Measurements from ENCODE around the gene DNAJC24.

Gene DNAJC24

GRCh38 chr11:31355817-31356216, 13.8 kb upstream of the DNAJC24 start:
- Histone ChIP-seq H3K36me3 (ENCODE audit: control insufficient read depth in 1 of 2, insufficient read depth in 2 of 2, low read length in 2 of 2) (no peaks in the 10 kb centered on the region), H3K27me3 (ENCODE audit: low read depth, low read length) (no peaks in the 10 kb centered on the region), H3K9me3 (ENCODE audit: control insufficient read depth in 1 of 2, low read length in 2 of 2) (no peaks in the 10 kb centered on the region), H3K4me3 (ENCODE audit: low read depth in 1 of 2, low read length in 2 of 2) (no peak overlapping the region), H3K4me1 (ENCODE audit: control insufficient read depth in 1 of 2, insufficient read depth in 2 of 2, low read length in 2 of 2) (no peaks in the 10 kb centered on the region), H3K27ac (ENCODE audit: low read length) (no peak overlapping the region)

- Histone ChIP-seq H3K4me3 (ENCODE audit: low read depth in 1 of 2, low read length in 2 of 2) (no peak overlapping the region), H3K9me3 (ENCODE audit: control insufficient read depth in 1 of 2, low read length in 2 of 2) (no peaks in the 10 kb centered on the region), H3K36me3 (ENCODE audit: control insufficient read depth in 1 of 2, insufficient read depth in 2 of 2, low read length in 2 of 2) (no peaks in the 10 kb centered on the region), H3K4me1 (ENCODE audit: control insufficient read depth in 1 of 2, insufficient read depth in 2 of 2, low read length in 2 of 2) (no peaks in the 10 kb centered on the region), H3K27ac (ENCODE audit: low read length) (no peak overlapping the region), H3K27me3 (ENCODE audit: low read depth, low read length) (no peaks in the 10 kb centered on the region)
Measured at GRCh38 chr11:31361743-31362142, 7.9 kb upstream of the DNAJC24 start.

- no peak overlapping the region for H3K4me3 ChIP-seq (ENCODE audit: low read depth in 1 of 2, low read length in 2 of 2)
Measured at GRCh38 chr11:31366795-31367194, 2.9 kb upstream of the DNAJC24 start.

GRCh38 chr11:31375879-31376278, 6.2 kb downstream of the DNAJC24 start:
- H3K4me3 ChIP-seq (ENCODE audit: low read depth in 1 of 2, low read length in 2 of 2), result no peak overlapping the region
- no peaks in the 10 kb centered on the region for H3K36me3 ChIP-seq (ENCODE audit: control insufficient read depth in 1 of 2, insufficient read depth in 2 of 2, low read length in 2 of 2)
- no peaks in the 10 kb centered on the region for H3K27me3 ChIP-seq (ENCODE audit: low read depth, low read length)
- no peak overlapping the region for H3K27ac ChIP-seq (ENCODE audit: low read length)
- H3K4me1 ChIP-seq (ENCODE audit: control insufficient read depth in 1 of 2, insufficient read depth in 2 of 2, low read length in 2 of 2), result peaks cover 0 to 2% of the 10 kb centered on the region in 2 donors
- no peaks in the 10 kb centered on the region for H3K9me3 ChIP-seq (ENCODE audit: control insufficient read depth in 1 of 2, low read length in 2 of 2)

More at GRCh38 chr11:31366795-31367194, 2.9 kb upstream of the DNAJC24 start:
- H3K27me3 ChIP-seq (ENCODE audit: low read depth, low read length), result no peaks in the 10 kb centered on the region
- H3K27ac ChIP-seq (ENCODE audit: low read length), result no peak overlapping the region
- H3K4me1 ChIP-seq (ENCODE audit: control insufficient read depth in 1 of 2, insufficient read depth in 2 of 2, low read length in 2 of 2), result peaks cover 4 to 18% of the 10 kb centered on the region in 2 donors
- no peaks in the 10 kb centered on the region for H3K9me3 ChIP-seq (ENCODE audit: control insufficient read depth in 1 of 2, low read length in 2 of 2)
- H3K36me3 ChIP-seq (ENCODE audit: control insufficient read depth in 1 of 2, insufficient read depth in 2 of 2, low read length in 2 of 2), result no peaks in the 10 kb centered on the region

- Histone ChIP-seq H3K27me3 (ENCODE audit: low read depth, low read length) (no peaks in the 10 kb centered on the region), H3K36me3 (ENCODE audit: control insufficient read depth in 1 of 2, insufficient read depth in 2 of 2, low read length in 2 of 2) (no peaks in the 10 kb centered on the region), H3K4me3 (ENCODE audit: low read depth in 1 of 2, low read length in 2 of 2) (no peak overlapping the region), H3K27ac (ENCODE audit: low read length) (no peak overlapping the region), H3K4me1 (ENCODE audit: control insufficient read depth in 1 of 2, insufficient read depth in 2 of 2, low read length in 2 of 2) (no peaks in the 10 kb centered on the region), H3K9me3 (ENCODE audit: control insufficient read depth in 1 of 2, low read length in 2 of 2) (no peaks in the 10 kb centered on the region)
Measured at GRCh38 chr11:31383116-31383515, 13.5 kb downstream of the DNAJC24 start.

- no peaks in the 10 kb centered on the region for H3K9me3 ChIP-seq (ENCODE audit: control insufficient read depth in 1 of 2, low read length in 2 of 2)
- no peak overlapping the region for H3K27ac ChIP-seq (ENCODE audit: low read length)
- no peaks in the 10 kb centered on the region for H3K36me3 ChIP-seq (ENCODE audit: control insufficient read depth in 1 of 2, insufficient read depth in 2 of 2, low read length in 2 of 2)
- no peak overlapping the region for H3K4me3 ChIP-seq (ENCODE audit: low read depth in 1 of 2, low read length in 2 of 2)
- no peaks in the 10 kb centered on the region for H3K27me3 ChIP-seq (ENCODE audit: low read depth, low read length)
- H3K4me1 ChIP-seq (ENCODE audit: control insufficient read depth in 1 of 2, insufficient read depth in 2 of 2, low read length in 2 of 2), result no peaks in the 10 kb centered on the region
Measured at GRCh38 chr11:31387379-31387778, 17.7 kb downstream of the DNAJC24 start.

- H3K36me3 ChIP-seq (ENCODE audit: control insufficient read depth in 1 of 2, insufficient read depth in 2 of 2, low read length in 2 of 2), result peaks cover 0 to 10% of the 10 kb centered on the region in 2 donors
- no peaks in the 10 kb centered on the region for H3K4me1 ChIP-seq (ENCODE audit: control insufficient read depth in 1 of 2, insufficient read depth in 2 of 2, low read length in 2 of 2)
- H3K4me3 ChIP-seq (ENCODE audit: low read depth in 1 of 2, low read length in 2 of 2), result no peak overlapping the region
- H3K9me3 ChIP-seq (ENCODE audit: control insufficient read depth in 1 of 2, low read length in 2 of 2), result peaks cover 7 to 10% of the 10 kb centered on the region in 2 donors
- H3K27me3 ChIP-seq (ENCODE audit: low read depth, low read length), result no peaks in the 10 kb centered on the region
- H3K27ac ChIP-seq (ENCODE audit: low read length), result no peak overlapping the region
Measured at GRCh38 chr11:31397239-31397834, 27.7 kb downstream of the DNAJC24 start.

GRCh38 chr11:31404614-31405013, 35.0 kb downstream of the DNAJC24 start:
- Histone ChIP-seq H3K27ac (ENCODE audit: low read length) (no peak overlapping the region), H3K27me3 (ENCODE audit: low read depth, low read length) (no peaks in the 10 kb centered on the region), H3K9me3 (ENCODE audit: control insufficient read depth in 1 of 2, low read length in 2 of 2) (no peaks in the 10 kb centered on the region), H3K4me1 (ENCODE audit: control insufficient read depth in 1 of 2, insufficient read depth in 2 of 2, low read length in 2 of 2) (peaks cover 0 to 8% of the 10 kb centered on the region in 2 donors), H3K4me3 (ENCODE audit: low read depth in 1 of 2, low read length in 2 of 2) (no peak overlapping the region), H3K36me3 (ENCODE audit: control insufficient read depth in 1 of 2, insufficient read depth in 2 of 2, low read length in 2 of 2) (no peaks in the 10 kb centered on the region)

- H3K4me1 ChIP-seq (ENCODE audit: control insufficient read depth in 1 of 2, insufficient read depth in 2 of 2, low read length in 2 of 2), result peaks cover 0 to 8% of the 10 kb centered on the region in 2 donors
- H3K36me3 ChIP-seq (ENCODE audit: control insufficient read depth in 1 of 2, insufficient read depth in 2 of 2, low read length in 2 of 2), result no peaks in the 10 kb centered on the region
- no peaks in the 10 kb centered on the region for H3K27me3 ChIP-seq (ENCODE audit: low read depth, low read length)
- no peak overlapping the region for H3K27ac ChIP-seq (ENCODE audit: low read length)
- H3K9me3 ChIP-seq (ENCODE audit: control insufficient read depth in 1 of 2, low read length in 2 of 2), result peaks cover 0 to 3% of the 10 kb centered on the region in 2 donors
- H3K4me3 ChIP-seq (ENCODE audit: low read depth in 1 of 2, low read length in 2 of 2), result no peak overlapping the region
Measured at GRCh38 chr11:31408201-31408600, 38.5 kb downstream of the DNAJC24 start.

GRCh38 chr11:31412946-31413345, 43.3 kb downstream of the DNAJC24 start:
- peaks cover 0 to 3% of the 10 kb centered on the region in 2 donors for H3K9me3 ChIP-seq (ENCODE audit: control insufficient read depth in 1 of 2, low read length in 2 of 2)
- no peak overlapping the region for H3K27ac ChIP-seq (ENCODE audit: low read length)
- no peaks in the 10 kb centered on the region for H3K4me1 ChIP-seq (ENCODE audit: control insufficient read depth in 1 of 2, insufficient read depth in 2 of 2, low read length in 2 of 2)
- peaks cover 0 to 4% of the 10 kb centered on the region in 2 donors for H3K36me3 ChIP-seq (ENCODE audit: control insufficient read depth in 1 of 2, insufficient read depth in 2 of 2, low read length in 2 of 2)
- H3K27me3 ChIP-seq (ENCODE audit: low read depth, low read length), result no peaks in the 10 kb centered on the region
- H3K4me3 ChIP-seq (ENCODE audit: low read depth in 1 of 2, low read length in 2 of 2), result no peak overlapping the region

GRCh38 chr11:31414338-31414737, 44.7 kb downstream of the DNAJC24 start:
- Histone ChIP-seq H3K36me3 (ENCODE audit: control insufficient read depth in 1 of 2, insufficient read depth in 2 of 2, low read length in 2 of 2) (peaks cover 0 to 4% of the 10 kb centered on the region in 2 donors), H3K4me3 (ENCODE audit: low read depth in 1 of 2, low read length in 2 of 2) (no peak overlapping the region), H3K9me3 (ENCODE audit: control insufficient read depth in 1 of 2, low read length in 2 of 2) (peaks cover 0 to 3% of the 10 kb centered on the region in 2 donors), H3K4me1 (ENCODE audit: control insufficient read depth in 1 of 2, insufficient read depth in 2 of 2, low read length in 2 of 2) (no peaks in the 10 kb centered on the region), H3K27me3 (ENCODE audit: low read depth, low read length) (no peaks in the 10 kb centered on the region), H3K27ac (ENCODE audit: low read length) (no peak overlapping the region)

GRCh38 chr11:31415435-31415834, 45.8 kb downstream of the DNAJC24 start:
- H3K4me3 ChIP-seq (ENCODE audit: low read depth in 1 of 2, low read length in 2 of 2), result no peak overlapping the region
- no peaks in the 10 kb centered on the region for H3K27me3 ChIP-seq (ENCODE audit: low read depth, low read length)

More at GRCh38 chr11:31415435-31415834, 45.8 kb downstream of the DNAJC24 start:
- H3K27ac ChIP-seq (ENCODE audit: low read length), result no peak overlapping the region
- H3K36me3 ChIP-seq (ENCODE audit: control insufficient read depth in 1 of 2, insufficient read depth in 2 of 2, low read length in 2 of 2), result peaks cover 0 to 4% of the 10 kb centered on the region in 2 donors
- H3K9me3 ChIP-seq (ENCODE audit: control insufficient read depth in 1 of 2, low read length in 2 of 2), result peaks cover 0 to 3% of the 10 kb centered on the region in 2 donors
- H3K4me1 ChIP-seq (ENCODE audit: control insufficient read depth in 1 of 2, insufficient read depth in 2 of 2, low read length in 2 of 2), result no peaks in the 10 kb centered on the region
